HG03139 (cell line): ENCODE data around the gene TNFSF10.

Experiments
- ATAC-seq: cut with Tn5 transposase; IDR thresholded peaks from one replicate; pipeline ENCODE4 v1.9.1; 2021; ENCODE audit not compliant: unreplicated experiment

Gene TNFSF10

GRCh38 chr3:172518929-172519640 lies 4.1 kb downstream of the TNFSF10 start:
- ATAC-seq: no peak

- no peak for ATAC-seq
Observed at GRCh38 chr3:172517859-172518466, 5.3 kb downstream of the TNFSF10 start.

GRCh38 chr3:172516318-172517214 lies 6.7 kb downstream of the TNFSF10 start:
- no peak for ATAC-seq

- ATAC-seq: no peak
Observed at GRCh38 chr3:172515130-172515918, 7.9 kb downstream of the TNFSF10 start.

- no peak for ATAC-seq
Observed at GRCh38 chr3:172514678-172515077, 8.6 kb downstream of the TNFSF10 start.

GRCh38 chr3:172513488-172513887 lies 9.7 kb downstream of the TNFSF10 start:
- ATAC-seq: no peak

GRCh38 chr3:172511783-172512762 lies 11.2 kb downstream of the TNFSF10 start:
- peak; percentile 66 for ATAC-seq

- ATAC-seq: no peak
Observed at GRCh38 chr3:172506094-172506493, 17.1 kb downstream of the TNFSF10 start.

- no peak for ATAC-seq
Observed at GRCh38 chr3:172501540-172501939, 21.7 kb downstream of the TNFSF10 start.

- ATAC-seq: peak; percentile 68
Observed at GRCh38 chr3:172490198-172490669, 33.0 kb downstream of the TNFSF10 start.

- no peak for ATAC-seq
Observed at GRCh38 chr3:172478116-172478515, 45.1 kb downstream of the TNFSF10 start.

GRCh38 chr3:172476347-172476746 lies 46.9 kb downstream of the TNFSF10 start:
- ATAC-seq: no peak

GRCh38 chr3:172475703-172476102 lies 47.5 kb downstream of the TNFSF10 start:
- no peak for ATAC-seq

GRCh38 chr3:172471903-172472302 lies 51.3 kb downstream of the TNFSF10 start:
- ATAC-seq: no peak

GRCh38 chr3:172470588-172470987 lies 52.6 kb downstream of the TNFSF10 start:
- no peak for ATAC-seq

GRCh38 chr3:172467170-172467824 lies 55.9 kb downstream of the TNFSF10 start:
- no peak for ATAC-seq

GRCh38 chr3:172466553-172467130 lies 56.6 kb downstream of the TNFSF10 start:
- ATAC-seq: no peak

GRCh38 chr3:172465281-172465680 lies 57.9 kb downstream of the TNFSF10 start:
- ATAC-seq: no peak

GRCh38 chr3:172464306-172464705 lies 58.9 kb downstream of the TNFSF10 start:
- no peak for ATAC-seq
